NCI-H526 treated with DMSO at 0.1 percent for 48 hours (cell line): ENCODE data around the gene ELOB.

Source experiments
- DNase-seq: peaks from one replicate; lab custom pipeline; 2025; lab: John Stamatoyannopoulos, UW

The ELOB gene

GRCh38 chr16:2777231-2777902, at the start of gene ELOB:
Gene ELOB (minus strand): TSS chr16:2777280. CDS start chr16:2777239, 41 bp downstream.
- DNase-seq: peak; percentile 62

DNA sequence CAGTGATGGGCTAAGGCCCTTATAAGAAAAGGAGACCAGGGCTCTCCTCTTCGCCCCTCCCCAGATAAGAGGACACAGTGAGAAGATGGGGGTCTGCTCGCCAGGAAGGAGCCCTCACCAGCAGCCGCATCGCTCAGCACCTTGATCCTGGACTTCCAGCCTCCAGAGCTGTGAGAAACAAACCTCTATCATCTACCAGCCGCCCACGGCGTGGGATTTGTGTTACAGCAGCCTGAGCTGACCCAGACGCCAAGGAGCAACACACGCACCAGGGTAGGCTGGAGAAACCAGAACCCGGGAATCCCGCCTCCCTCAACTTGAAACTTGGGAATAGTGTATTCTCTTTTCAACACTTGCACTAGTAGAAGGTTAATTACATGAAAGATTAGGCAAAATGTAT, 48.8 kb upstream of the ELOB start:
- DNase-seq: no peak

DNA sequence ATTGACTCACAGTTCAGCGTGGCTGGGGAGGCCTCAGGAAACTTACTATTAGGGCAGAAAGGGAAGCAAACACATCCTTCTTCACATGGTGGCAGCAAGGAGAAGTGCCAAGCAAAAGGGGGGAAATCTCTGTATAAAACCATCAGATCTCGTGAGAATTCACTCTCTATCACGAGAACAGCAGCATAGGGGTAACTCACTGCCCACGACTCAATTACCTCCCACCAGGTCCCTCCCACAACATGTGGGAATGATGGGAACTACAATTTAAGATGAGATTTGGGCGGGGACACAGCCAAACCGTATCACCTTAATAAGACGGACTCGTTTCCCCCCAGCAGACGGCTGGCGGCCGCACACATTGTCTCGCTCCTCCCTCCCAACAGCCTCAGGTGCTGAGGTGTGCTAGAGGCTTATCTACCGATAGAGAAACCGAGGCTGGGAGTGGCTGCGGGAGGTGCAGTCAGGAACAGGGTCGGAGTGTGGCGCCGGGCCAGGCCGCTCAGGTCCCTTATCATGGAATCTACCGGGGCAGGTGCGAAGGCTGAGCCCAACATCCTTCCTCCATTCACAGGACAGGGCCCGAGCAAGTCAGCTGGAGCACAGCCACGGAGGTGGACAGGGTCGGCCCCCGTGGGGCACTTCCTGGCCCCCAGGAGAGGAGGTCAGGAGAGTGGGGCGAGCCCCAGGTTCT, 48.1 kb upstream of the ELOB start:
- DNase-seq: no peak

- DNase-seq: no peak
Measured at GRCh38 chr16:2824626-2825025, 47.5 kb upstream of the ELOB start.

DNA sequence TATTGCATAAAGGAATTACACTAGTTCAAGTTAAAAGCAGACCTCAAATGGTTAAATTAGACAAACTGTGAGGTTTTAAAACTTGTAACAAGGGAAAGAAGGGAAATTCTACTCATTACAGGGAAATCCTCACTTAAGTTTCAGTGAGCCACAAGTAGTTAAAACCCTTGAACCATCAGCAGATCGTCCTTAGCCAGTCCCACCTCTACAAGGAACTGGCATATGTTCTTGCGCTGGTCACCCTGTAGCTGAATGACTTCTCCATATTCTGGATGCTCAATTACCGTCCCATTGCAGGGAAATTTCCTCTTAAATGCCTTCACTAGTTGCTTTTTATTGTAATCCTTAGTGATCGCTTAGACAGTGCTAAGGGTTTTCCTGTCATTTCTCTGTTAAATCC, 45.4 kb upstream of the ELOB start:
- DNase-seq: no peak

DNA sequence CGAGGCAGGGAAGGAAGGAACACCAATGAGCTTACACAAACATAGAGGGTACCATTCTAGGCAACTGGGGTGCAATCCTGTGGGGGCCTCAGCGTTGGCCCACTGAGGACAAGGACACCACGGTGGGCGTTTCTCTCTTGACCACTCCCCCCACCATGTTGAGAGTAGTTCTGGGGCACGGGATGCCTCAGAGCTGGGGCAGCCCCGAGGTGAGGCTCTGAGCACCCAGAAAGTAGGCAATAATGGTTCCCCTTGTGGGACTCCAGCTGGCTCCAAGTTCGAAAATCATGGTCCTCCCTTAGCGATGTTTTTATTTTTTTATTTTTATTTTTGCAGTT, 45.0 kb upstream of the ELOB start:
- DNase-seq: no peak

DNA sequence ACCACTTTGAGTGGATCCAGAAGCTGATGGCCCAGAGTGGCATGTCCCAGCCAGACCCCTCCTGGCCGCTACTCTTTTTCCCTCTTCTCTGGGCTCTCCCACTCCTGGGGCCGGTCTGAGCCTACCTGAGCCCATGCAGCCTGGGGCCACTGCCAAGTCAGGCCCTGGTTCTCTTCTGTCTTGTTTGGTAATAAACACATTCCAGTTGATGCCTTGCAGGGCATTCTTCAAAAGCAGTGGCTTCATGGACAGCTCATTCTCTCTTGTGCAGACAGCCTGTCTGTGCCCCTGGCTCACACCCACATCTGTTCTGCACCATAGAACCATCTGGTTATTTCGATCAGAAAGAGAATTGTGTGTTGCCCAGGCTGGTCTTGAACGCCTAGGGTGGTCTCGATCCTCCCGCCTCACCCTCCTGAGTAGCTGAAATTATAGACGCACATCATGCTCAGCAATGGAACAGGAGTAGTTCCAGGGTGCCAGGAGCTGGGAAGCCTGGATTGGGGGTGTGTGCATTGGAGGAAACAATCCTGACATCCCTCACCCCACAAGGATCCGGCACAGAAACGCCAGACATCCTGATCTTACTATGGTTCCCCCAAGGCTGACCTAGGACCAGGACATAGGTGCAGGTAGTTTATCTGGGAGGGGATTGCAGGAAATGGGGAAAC, 44.5 kb upstream of the ELOB start:
- no peak for DNase-seq

DNA sequence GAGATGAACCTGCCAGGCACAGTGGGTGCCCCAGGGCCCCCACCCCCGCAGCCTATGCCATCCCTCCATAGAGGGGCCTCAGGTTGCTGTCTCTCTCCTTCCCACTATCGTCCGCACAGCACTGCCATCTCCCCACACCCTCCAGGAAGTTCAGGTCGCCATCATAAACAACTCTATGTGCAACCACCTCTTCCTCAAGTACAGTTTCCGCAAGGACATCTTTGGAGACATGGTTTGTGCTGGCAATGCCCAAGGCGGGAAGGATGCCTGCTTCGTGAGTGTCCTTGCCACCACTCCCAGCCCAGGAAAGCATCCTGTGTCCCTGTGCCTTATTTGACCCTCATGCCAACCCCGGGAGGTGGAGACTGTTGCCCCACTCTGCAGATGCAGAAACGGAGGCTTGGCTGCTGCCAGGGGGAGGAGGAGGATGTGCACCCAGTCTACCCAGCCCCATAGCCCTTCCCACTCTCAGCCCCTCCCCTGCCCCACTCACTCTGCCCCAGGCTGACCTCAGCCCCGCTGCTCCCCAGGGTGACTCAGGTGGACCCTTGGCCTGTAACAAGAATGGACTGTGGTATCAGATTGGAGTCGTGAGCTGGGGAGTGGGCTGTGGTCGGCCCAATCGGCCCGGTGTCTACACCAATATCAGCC, 43.9 kb upstream of the ELOB start:
- DNase-seq: no peak

GRCh38 chr16:2819939-2820835, 43.1 kb upstream of the ELOB start:
- no peak for DNase-seq

- no peak for DNase-seq
Measured at GRCh38 chr16:2819179-2819938, 42.3 kb upstream of the ELOB start.

GRCh38 chr16:2818272-2818876, 41.3 kb upstream of the ELOB start:
- no peak for DNase-seq

DNA sequence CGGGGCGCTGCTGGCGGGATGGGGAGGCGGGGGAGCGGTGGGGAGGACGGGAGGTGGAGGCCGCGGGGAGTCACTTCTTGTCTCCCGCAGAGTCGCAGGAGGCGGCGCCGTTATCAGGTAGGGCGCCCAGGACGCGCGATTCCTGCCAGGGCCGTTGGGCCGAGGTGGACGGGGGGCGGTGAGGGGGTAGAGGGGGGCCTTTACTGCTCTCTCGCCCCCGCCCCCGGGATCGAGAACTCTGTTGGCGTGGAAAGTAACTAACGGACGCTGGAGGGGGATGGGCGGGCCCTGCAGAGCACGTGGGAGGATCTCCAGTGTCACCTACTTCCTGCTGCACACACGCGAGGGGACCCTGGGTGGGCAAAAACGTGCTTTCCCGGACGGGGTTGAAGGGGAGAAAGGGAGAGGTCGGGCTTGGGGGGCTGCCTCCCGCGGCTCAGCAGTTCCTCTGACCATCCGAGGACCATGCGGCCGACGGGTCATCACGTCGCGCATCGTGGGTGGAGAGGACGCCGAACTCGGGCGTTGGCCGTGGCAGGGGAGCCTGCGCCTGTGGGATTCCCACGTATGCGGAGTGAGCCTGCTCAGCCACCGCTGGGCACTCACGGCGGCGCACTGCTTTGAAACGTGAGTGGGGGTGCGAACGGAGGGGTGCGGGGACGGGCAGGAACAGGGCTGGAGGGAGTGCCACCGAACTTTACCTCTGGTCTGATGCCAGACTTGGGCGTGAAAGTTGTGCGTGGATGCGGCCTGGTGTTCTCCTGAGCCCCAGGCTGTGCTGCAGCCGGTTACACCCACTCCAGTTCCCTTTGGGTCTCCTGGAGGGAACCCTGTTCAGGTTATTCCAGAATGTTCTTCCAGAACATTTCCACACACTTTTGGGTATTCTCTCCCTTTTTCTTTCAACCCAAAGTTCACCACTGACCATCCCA, 40.5 kb upstream of the ELOB start:
- no peak for DNase-seq

DNA sequence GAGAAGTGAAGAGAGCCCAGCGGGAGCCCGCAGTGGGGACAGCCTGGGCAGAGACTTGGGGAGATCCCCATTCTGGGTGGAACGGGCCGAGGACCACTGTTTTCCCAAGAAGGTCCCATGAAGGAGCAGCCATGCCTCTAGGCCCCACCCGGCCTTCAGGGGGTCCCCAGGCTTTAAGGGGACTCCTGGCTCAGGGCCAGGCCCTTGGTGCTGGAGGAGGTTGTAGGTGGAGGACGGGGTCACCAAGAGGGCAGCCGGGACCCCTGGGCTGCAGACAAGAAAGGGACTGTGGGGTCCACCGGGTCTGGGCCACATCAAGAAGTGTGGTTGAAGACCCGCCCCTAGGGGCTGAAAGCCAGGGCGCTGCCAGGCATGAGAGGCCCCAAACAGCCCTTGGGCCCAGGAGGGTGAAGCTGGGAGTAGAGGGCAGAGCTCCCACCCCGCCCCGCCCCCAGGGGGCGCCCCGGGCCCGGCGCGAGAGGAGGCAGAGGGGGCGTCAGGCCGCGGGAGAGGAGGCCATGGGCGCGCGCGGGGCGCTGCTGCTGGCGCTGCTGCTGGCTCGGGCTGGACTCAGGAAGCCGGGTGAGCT, 39.8 kb upstream of the ELOB start, which contains the start of gene PRSS21:
Gene PRSS21, plus strand, starts transcription at position 487 of the 589 bp plus-strand sequence. Its CDS starts 32 bp downstream, at position 519.
- no peak for DNase-seq

DNA sequence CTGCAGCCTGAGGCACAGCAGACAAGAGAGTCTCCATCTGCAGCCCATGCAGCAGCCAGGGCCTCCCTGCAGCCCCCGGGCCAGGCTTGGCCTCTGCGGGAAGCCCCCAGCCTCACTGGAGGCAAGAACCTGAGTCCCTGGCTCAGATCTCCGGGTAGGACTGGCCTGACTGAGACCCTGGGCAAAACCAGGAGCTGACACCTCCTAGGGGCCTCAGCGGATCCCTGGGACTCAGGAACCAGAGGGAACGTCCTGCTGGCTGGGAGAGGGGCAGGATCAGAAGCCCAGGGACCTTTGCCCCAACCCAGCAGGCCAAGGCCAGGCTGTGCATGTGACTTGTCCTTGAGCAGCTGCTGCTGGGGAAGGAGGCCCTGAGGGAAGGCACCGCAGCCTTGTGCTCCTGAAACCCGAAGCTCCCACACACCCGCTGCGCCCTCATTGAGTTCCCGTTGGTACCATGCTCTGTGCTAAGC, 38.3 kb upstream of the ELOB start:
- no peak for DNase-seq

DNA sequence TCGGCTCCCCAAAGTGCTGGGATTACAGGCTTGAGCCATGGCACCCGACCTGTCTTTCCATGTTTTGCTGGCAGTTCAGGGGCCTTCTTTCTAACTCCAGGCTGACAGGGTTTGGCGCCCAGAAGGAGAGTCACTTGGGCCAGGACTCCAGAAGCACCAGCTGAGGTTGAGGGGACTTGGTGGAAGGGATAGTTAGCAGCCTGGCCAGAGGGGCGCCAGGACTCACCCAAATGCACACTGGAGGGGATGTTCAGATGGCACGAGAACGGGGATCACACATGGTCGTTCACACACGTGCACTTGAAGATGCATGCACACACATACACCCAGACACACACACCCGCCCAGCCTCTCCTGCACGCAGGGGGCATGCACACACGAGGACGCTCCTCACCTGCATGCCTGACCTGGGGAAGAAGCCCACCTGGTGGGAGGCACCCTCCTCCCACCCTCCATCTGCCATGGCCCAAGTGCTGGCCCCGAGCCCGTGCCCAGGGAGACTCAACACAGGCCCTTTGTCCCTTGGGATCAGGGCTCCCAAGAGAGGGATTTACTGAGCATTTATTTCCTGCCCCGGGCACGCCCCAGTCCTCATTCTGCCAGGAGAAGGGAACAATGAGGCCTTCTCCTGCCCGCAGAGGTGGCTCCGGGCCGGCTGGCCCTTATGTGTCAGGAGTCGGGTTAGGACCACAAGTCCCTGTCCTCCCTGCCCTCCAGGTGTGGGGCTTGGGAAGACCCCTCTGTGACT, 37.6 kb upstream of the ELOB start:
- no peak for DNase-seq

DNA sequence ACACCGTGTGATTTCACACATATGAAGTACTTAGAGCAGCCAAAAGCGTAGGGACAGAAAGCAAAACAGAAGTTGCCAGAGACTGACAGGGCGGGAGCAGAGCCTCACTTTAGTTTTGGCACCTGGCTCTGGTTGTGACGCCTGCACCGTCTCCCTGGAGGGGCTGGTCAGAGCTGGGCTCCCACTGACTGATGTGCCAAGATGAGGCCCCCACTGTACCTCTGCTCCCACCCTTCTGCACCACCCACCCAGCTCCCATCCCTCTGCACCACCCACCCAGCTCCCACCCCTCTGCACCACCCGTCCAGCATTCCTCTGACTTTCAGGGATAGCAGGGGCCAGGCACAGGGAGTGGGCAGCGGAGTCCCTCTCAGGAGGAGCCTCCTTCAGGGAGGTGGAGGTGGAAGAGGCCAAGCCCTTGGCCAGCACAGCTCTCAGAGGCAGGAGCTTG, 36.7 kb upstream of the ELOB start:
- no peak for DNase-seq

GRCh38 chr16:2811703-2812471, 34.8 kb upstream of the ELOB start:
- no peak for DNase-seq
